Panc1 (cell line): ENCODE data around the gene LRP5. TPM values are rescaled to one million over a fixed set of nuclear protein-coding genes. Genes with fewer than 3 reads are reported as not detected.

Experiments used
- ATAC-seq: fragments of 200-7000 bp; cut with Tn5 transposase; 2 replicates; pipeline ENCODE4 v1.9.1; 2020; ENCODE audit warnings: mild to moderate bottlenecking, moderate library complexity
- BruUV-seq: library from RNA; stranded (reverse); fragments of 400-500 nt; replicated peaks from 2 replicates; lab custom pipeline; 2021; lab: Mats Ljungman, UMichigan
- CTCF ChIA-PET: fragments of 300-600 bp; sonication (Branson Sonifier 250); formaldehyde crosslinking; loops from one replicate; lab custom pipeline; 2022; ENCODE audit warnings: antibody characterized with exemption; lab: Charles Lee
- POLR2A ChIA-PET: fragments of 300-600 bp; sonication (Branson Sonifier 250); formaldehyde crosslinking; loops from one replicate; lab custom pipeline; 2022; ENCODE audit warnings: antibody characterized with exemption; lab: Charles Lee
- DNase-seq: peaks from one replicate; pipeline ENCODE4 v3.0.0-alpha.2; 2010; ENCODE audit warnings: low read depth, low spot score
- H3K27ac ChIP-seq: 2 replicates; pipeline ENCODE4 v1.5.1; 2011; ENCODE audit warnings: mild to moderate bottlenecking, low read length, inconsistent platforms
- H3K27me3 ChIP-seq: fragments of 200-500 bp; sonication (Bioruptor generic); 2 replicates; pipeline ENCODE4 v1.6.0; 2014; ENCODE audit warnings: low read length, inconsistent platforms; ENCODE audit not compliant: control insufficient read depth, insufficient read depth
- H3K36me3 ChIP-seq: fragments of 200-500 bp; sonication (Bioruptor generic); 2 replicates; pipeline ENCODE4 v1.5.1; 2014; ENCODE audit warnings: inconsistent platforms, mild to moderate bottlenecking, low read length, moderate library complexity; ENCODE audit not compliant: control insufficient read depth, insufficient read depth
- H3K4me1 ChIP-seq: 2 replicates; pipeline ENCODE4 v1.5.1; 2011; ENCODE audit warnings: inconsistent platforms, mild to moderate bottlenecking, low read length, moderate library complexity; ENCODE audit not compliant: control insufficient read depth, insufficient read depth
- H3K4me3 ChIP-seq, 2 experiments: 2 replicates each; pipeline ENCODE4 v1.5.1; 2011 to 2012; ENCODE audit warnings: low read depth in 2 of 2, low read length in 2 of 2, mild to moderate bottlenecking in 2 of 2, inconsistent platforms in 1 of 2, moderate library complexity in 1 of 2
- H3K9me3 ChIP-seq: fragments of 200-500 bp; sonication (Bioruptor generic); 2 replicates; pipeline ENCODE4 v1.5.1; 2014; ENCODE audit warnings: low read depth, mild to moderate bottlenecking, inconsistent platforms, low read length, moderate library complexity; ENCODE audit not compliant: control insufficient read depth, insufficient read depth
- POLR2AphosphoS5 ChIP-seq: IDR thresholded peaks from 2 replicates; pipeline ENCODE4 v1.6.1; 2012; ENCODE audit warnings: mild to moderate bottlenecking, low read depth, low read length, moderate library complexity
- SIN3A ChIP-seq: IDR thresholded peaks from 2 replicates; pipeline ENCODE4 v1.6.1; 2012; ENCODE audit warnings: low read depth, mild to moderate bottlenecking, low read length, moderate library complexity, borderline replicate concordance; ENCODE audit not compliant: insufficient read depth
- TCF7L2 ChIP-seq: IDR thresholded peaks from 2 replicates; pipeline ENCODE4 v1.6.1; 2011; ENCODE audit warnings: mild to moderate bottlenecking, low read depth, low read length, inconsistent platforms
- in situ Hi-C: cut with HindIII; loops from 2 replicates; pipeline ENCODE4 v1.10.0; 2016; ENCODE audit warnings: low sequenced_read_pairs, low pct_unique_long_range_greater_than_20kb
- intact Hi-C: fragments of 100-400 bp; cut with micrococcal nuclease; formaldehyde crosslinking; loops from one replicate; pipeline ENCODE4 v1.10.0; 2022; ENCODE audit not compliant: unreplicated experiment
- total RNA-seq: library from RNA; stranded (reverse); gene quantifications from one replicate; pipeline ENCODE4 v1.2.1, GENCODE V29; 2021; ENCODE audit not compliant: unreplicated experiment
- TF ChIP-seq, protein P1 (sequence below): fragments of 450-650 bp; IDR thresholded peaks from 2 replicates; pipeline ENCODE4 v1.5.1; 2017; ENCODE audit warnings: mild to moderate bottlenecking
- TF ChIP-seq, protein P2 (sequence below), 2 experiments: IDR thresholded peaks; 2 replicates each; pipeline ENCODE4 v1.6.1; 2011 to 2012; ENCODE audit warnings: low read depth in 2 of 2, control low read depth in 1 of 2, low read length in 1 of 2, mild to moderate bottlenecking in 1 of 2, moderate library complexity in 1 of 2; ENCODE audit not compliant: insufficient read depth in 1 of 2

Gene LRP5
- total RNA-seq, 1 experiment from 2014 or later, result 171 TPM

DNA sequence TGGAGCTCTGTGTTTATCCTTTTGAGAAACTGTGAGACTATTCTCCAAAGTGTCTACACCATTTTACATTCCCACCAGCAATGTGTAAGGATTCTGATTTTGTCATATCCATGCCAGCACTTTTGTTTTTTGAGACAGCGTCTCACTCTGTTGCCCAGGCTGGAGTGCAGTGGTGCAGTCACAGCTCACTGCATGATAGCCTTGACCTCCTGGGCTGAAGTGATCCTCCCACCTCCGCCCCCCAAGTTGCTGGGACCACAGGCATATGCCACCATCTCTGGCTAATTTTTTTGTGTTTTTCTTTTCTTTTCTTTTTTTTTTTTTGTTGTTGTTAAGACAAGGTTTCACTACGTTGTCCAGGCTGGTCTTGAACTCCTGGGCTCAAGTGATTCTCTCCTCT, 183.5 kb downstream of the LRP5 start:
- in situ Hi-C loops (no loop called here), intact Hi-C loops (no loop called here)
- no peaks in the 10 kb centered on the region for H3K9me3 ChIP-seq
- ChIA-PET CTCF (interaction anchor here (0.8 kb wide), 1 partner anchor 115 kb away, joined by 7 read pairs; no protein-coding TSS in a partner anchor), POLR2A (interaction anchor here (0.7 kb wide), 1 partner anchor 81 kb away, joined by 4 read pairs; no protein-coding TSS in a partner anchor)
- peaks cover 10% of the 10 kb centered on the region for H3K4me1 ChIP-seq
- no peaks in the 10 kb centered on the region for H3K36me3 ChIP-seq
- no peak for TF ChIP-seq POLR2AphosphoS5
- ATAC-seq, result no peak
- H3K27me3 ChIP-seq, result no peaks in the 10 kb centered on the region
- no peak overlapping the region for H3K4me3 ChIP-seq
- DNase-seq, result no peak
- H3K27ac ChIP-seq, result no peak overlapping the region
- BruUV-seq, result no TSS peak

- intact Hi-C loops (no loop called here), in situ Hi-C loops (no loop called here)
- TF ChIP-seq POLR2AphosphoS5 (no peak), SIN3A (no peak), TCF7L2 (no peak)
- TF ChIP-seq, protein P1, sequence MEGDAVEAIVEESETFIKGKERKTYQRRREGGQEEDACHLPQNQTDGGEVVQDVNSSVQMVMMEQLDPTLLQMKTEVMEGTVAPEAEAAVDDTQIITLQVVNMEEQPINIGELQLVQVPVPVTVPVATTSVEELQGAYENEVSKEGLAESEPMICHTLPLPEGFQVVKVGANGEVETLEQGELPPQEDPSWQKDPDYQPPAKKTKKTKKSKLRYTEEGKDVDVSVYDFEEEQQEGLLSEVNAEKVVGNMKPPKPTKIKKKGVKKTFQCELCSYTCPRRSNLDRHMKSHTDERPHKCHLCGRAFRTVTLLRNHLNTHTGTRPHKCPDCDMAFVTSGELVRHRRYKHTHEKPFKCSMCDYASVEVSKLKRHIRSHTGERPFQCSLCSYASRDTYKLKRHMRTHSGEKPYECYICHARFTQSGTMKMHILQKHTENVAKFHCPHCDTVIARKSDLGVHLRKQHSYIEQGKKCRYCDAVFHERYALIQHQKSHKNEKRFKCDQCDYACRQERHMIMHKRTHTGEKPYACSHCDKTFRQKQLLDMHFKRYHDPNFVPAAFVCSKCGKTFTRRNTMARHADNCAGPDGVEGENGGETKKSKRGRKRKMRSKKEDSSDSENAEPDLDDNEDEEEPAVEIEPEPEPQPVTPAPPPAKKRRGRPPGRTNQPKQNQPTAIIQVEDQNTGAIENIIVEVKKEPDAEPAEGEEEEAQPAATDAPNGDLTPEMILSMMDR, result no peak
- TF ChIP-seq, protein P2, sequence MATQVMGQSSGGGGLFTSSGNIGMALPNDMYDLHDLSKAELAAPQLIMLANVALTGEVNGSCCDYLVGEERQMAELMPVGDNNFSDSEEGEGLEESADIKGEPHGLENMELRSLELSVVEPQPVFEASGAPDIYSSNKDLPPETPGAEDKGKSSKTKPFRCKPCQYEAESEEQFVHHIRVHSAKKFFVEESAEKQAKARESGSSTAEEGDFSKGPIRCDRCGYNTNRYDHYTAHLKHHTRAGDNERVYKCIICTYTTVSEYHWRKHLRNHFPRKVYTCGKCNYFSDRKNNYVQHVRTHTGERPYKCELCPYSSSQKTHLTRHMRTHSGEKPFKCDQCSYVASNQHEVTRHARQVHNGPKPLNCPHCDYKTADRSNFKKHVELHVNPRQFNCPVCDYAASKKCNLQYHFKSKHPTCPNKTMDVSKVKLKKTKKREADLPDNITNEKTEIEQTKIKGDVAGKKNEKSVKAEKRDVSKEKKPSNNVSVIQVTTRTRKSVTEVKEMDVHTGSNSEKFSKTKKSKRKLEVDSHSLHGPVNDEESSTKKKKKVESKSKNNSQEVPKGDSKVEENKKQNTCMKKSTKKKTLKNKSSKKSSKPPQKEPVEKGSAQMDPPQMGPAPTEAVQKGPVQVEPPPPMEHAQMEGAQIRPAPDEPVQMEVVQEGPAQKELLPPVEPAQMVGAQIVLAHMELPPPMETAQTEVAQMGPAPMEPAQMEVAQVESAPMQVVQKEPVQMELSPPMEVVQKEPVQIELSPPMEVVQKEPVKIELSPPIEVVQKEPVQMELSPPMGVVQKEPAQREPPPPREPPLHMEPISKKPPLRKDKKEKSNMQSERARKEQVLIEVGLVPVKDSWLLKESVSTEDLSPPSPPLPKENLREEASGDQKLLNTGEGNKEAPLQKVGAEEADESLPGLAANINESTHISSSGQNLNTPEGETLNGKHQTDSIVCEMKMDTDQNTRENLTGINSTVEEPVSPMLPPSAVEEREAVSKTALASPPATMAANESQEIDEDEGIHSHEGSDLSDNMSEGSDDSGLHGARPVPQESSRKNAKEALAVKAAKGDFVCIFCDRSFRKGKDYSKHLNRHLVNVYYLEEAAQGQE (IDR thresholded peaks at IDR 0.05; ENCODE audit: insufficient read depth in 1 of 2, low read depth in 2 of 2, low read length in 1 of 2), result no peak
- ChIA-PET POLR2A (no interaction called here), CTCF (no interaction called here)
- H3K27me3 ChIP-seq, result no peaks in the 10 kb centered on the region
- no peaks in the 10 kb centered on the region for H3K36me3 ChIP-seq
- DNase-seq, result no peak
- H3K27ac ChIP-seq, result no peak overlapping the region
- BruUV-seq, result no TSS peak
- no peak for ATAC-seq
- H3K4me3 ChIP-seq, result no peak overlapping the region
- H3K9me3 ChIP-seq, result no peaks in the 10 kb centered on the region
- H3K4me1 ChIP-seq, result peaks cover 21% of the 10 kb centered on the region
Measured at GRCh38 chr11:68497761-68498160, 185.4 kb downstream of the LRP5 start.

DNA sequence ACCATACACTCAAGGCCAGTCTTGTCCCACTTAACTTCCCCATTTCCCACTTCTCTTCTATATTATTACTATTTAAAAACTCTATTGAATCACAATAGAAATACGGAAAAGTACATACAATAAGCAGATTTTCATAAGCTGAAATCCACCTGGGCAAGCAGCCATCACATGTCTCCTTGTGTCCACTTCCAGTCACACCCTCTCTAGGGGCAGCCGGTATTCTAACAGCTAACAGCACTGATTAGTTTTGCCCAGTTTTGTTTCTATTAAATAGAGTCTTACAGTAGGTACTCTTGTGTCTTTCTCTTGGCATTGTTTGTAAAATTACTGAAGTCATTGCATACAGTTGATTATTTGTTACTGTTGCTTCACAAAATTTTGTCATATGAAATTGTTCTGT, 185.9 kb downstream of the LRP5 start:
- no peak overlapping the region for H3K4me3 ChIP-seq
- H3K36me3 ChIP-seq, result no peaks in the 10 kb centered on the region
- POLR2A ChIA-PET, result no interaction called here
- no peaks in the 10 kb centered on the region for H3K9me3 ChIP-seq
- BruUV-seq, result no TSS peak
- in situ Hi-C loops, result no loop called here
- no peaks in the 10 kb centered on the region for H3K27me3 ChIP-seq
- intact Hi-C loops, result no loop called here
- peaks cover 25% of the 10 kb centered on the region for H3K4me1 ChIP-seq
- H3K27ac ChIP-seq, result no peak overlapping the region
- CTCF ChIA-PET, result no interaction called here
- DNase-seq (no peak), ATAC-seq (no peak)
- TF ChIP-seq POLR2AphosphoS5, result no peak
- TF ChIP-seq SIN3A, result no peak
- TF ChIP-seq TCF7L2, result no peak

Other genes starting within 250 kb of the LRP5 start
- gene CHKA, start 191.2 kb upstream of the LRP5 start, total RNA-seq, result 136 TPM
- gene KMT5B, start 99.3 kb upstream of the LRP5 start, total RNA-seq, result 48.6 TPM
- gene C11orf24, start 40.6 kb upstream of the LRP5 start, total RNA-seq, result 53.1 TPM
- gene PPP6R3, start 148.2 kb downstream of the LRP5 start, total RNA-seq, result 163 TPM